H1 (cell line): Measurements from ENCODE around the gene GATB.

ENCODE experiments used
- CTCF ChIP-seq, 3 experiments: IDR thresholded peaks; 1 replicate in 2 of 3; 2 replicates in 1 of 3; pipeline versions ENCODE4 v1.5.1 to v1.6.1; 2011; ENCODE audit warnings: low read length in 3 of 3, mild to moderate bottlenecking in 3 of 3, inconsistent platforms in 2 of 3, low read depth in 1 of 3, moderate library complexity in 1 of 3; ENCODE audit not compliant: insufficient read depth in 1 of 3; ENCODE audit errors: control extremely low read depth in 1 of 3
- EZH2 ChIP-seq: fragments of 200-600 bp; sonication (generic); IDR thresholded peaks from 2 replicates; pipeline ENCODE4 v1.7.1; 2012; ENCODE audit warnings: low read depth, mild to moderate bottlenecking, moderate library complexity, low read length, inconsistent platforms; ENCODE audit not compliant: severe bottlenecking
- JUN ChIP-seq: IDR thresholded peaks from 2 replicates; pipeline ENCODE4 v1.6.1; 2011; ENCODE audit warnings: low read depth, mild to moderate bottlenecking, improper control_type of control experiment, low read length
- RFX5 ChIP-seq: IDR thresholded peaks from 2 replicates; pipeline ENCODE4 v1.6.1; 2011; ENCODE audit warnings: low read depth, low read length, improper control_type of control experiment, borderline replicate concordance
- TBP ChIP-seq: IDR thresholded peaks from 2 replicates; pipeline ENCODE4 v1.6.1; 2011; ENCODE audit warnings: low read depth, low read length, improper control_type of control experiment
- TEAD4 ChIP-seq: IDR thresholded peaks from 2 replicates; pipeline ENCODE4 v1.6.1; 2012; ENCODE audit warnings: low read depth, low read length, inconsistent platforms, mixed read lengths

GRCh38 chr4:151744614-151745013 is 16.2 kb downstream of the GATB start:
- no peak for TF ChIP-seq EZH2
- no peak for TF ChIP-seq JUN
- TF ChIP-seq CTCF (IDR thresholded peaks at IDR 0.05; ENCODE audit: control extremely low read depth in 1 of 3, insufficient read depth in 1 of 3, low read depth in 1 of 3, low read length in 3 of 3), result no peak
- no peak for TF ChIP-seq TEAD4
- no peak for TF ChIP-seq TBP
- TF ChIP-seq RFX5, result no peak
